Stimulated activated CD4-positive, alpha-beta T cell treated with anti-CD3 and anti-CD28 coated beads, Interleukin-4, amount 100 ng/mL, for 4 hours (primary cell): Measurements from ENCODE around the gene DDR2.

ENCODE experiments used
- DNase-seq, 2 experiments: peaks; one replicate each; pipeline ENCODE4 v3.0.0-alpha.2; 2020

DDR2 gene

GRCh38 chr1:162701286-162701685 is 69.0 kb downstream of the DDR2 start:
- DNase-seq: no peak

GRCh38 chr1:162702628-162703027 is 70.4 kb downstream of the DDR2 start:
- no peak for DNase-seq

GRCh38 chr1:162703708-162704107 is 71.4 kb downstream of the DDR2 start:
- no peak for DNase-seq

GRCh38 chr1:162704673-162705424 is 72.6 kb downstream of the DDR2 start:
- no peak for DNase-seq

GRCh38 chr1:162706003-162706402 is 73.7 kb downstream of the DDR2 start:
- no peak for DNase-seq

GRCh38 chr1:162706606-162707005 is 74.3 kb downstream of the DDR2 start:
- no peak for DNase-seq

GRCh38 chr1:162708286-162708685 is 76.0 kb downstream of the DDR2 start:
- DNase-seq: no peak

- no peak for DNase-seq
Observed at GRCh38 chr1:162709132-162709860, 77.0 kb downstream of the DDR2 start.

- DNase-seq: no peak
Observed at GRCh38 chr1:162709870-162710269, 77.6 kb downstream of the DDR2 start.

- DNase-seq: no peak
Observed at GRCh38 chr1:162710345-162710744, 78.1 kb downstream of the DDR2 start.

GRCh38 chr1:162710780-162711465 is 78.7 kb downstream of the DDR2 start:
- no peak for DNase-seq

GRCh38 chr1:162712317-162713029 is 80.2 kb downstream of the DDR2 start:
- no peak for DNase-seq

- no peak for DNase-seq
Observed at GRCh38 chr1:162716123-162716522, 83.9 kb downstream of the DDR2 start.

GRCh38 chr1:162716552-162716951 is 84.3 kb downstream of the DDR2 start:
- DNase-seq: no peak

GRCh38 chr1:162717548-162718184 is 85.4 kb downstream of the DDR2 start:
- no peak for DNase-seq

GRCh38 chr1:162719678-162720077 is 87.4 kb downstream of the DDR2 start:
- DNase-seq: no peak

- DNase-seq: no peak
Observed at GRCh38 chr1:162720996-162721395, 88.7 kb downstream of the DDR2 start.

- no peak for DNase-seq
Observed at GRCh38 chr1:162721471-162721870, 89.2 kb downstream of the DDR2 start.

GRCh38 chr1:162722036-162722435 is 89.8 kb downstream of the DDR2 start:
- no peak for DNase-seq

GRCh38 chr1:162724583-162725120 is 92.4 kb downstream of the DDR2 start:
- DNase-seq: no peak

- no peak for DNase-seq
Observed at GRCh38 chr1:162725301-162725837, 93.1 kb downstream of the DDR2 start.

GRCh38 chr1:162726555-162726954 is 94.3 kb downstream of the DDR2 start:
- DNase-seq: no peak
